Neural progenitor cell (in vitro differentiated cells): ENCODE measurements around the gene PORCN. TPM values are rescaled to one million over a fixed set of nuclear protein-coding genes. Genes with fewer than 3 reads are reported as not detected.
A peak's percentile ranks its signal among the peaks of the same experiment; 100 is the strongest.

Experiments used
- DNase-seq: peaks from one replicate; pipeline ENCODE4 v3.0.0-alpha.2; 2016; ENCODE audit warnings: low spot score
- H2AFZ ChIP-seq: fragments of 200-600 bp; sonication (generic); replicated peaks from 2 replicates; pipeline ENCODE4 v1.6.1; 2016; ENCODE audit warnings: antibody characterized with exemption
- H3F3A ChIP-seq: fragments of 200-600 bp; sonication (generic); 2 replicates; pipeline ENCODE4 v1.6.1; 2016; ENCODE audit warnings: antibody characterized with exemption, low read depth
- H3K27ac ChIP-seq: fragments of 200-600 bp; sonication (generic); 2 replicates; pipeline ENCODE4 v1.5.1; 2016; ENCODE audit warnings: mild to moderate bottlenecking
- H3K27me3 ChIP-seq: fragments of 200-600 bp; sonication (generic); 2 replicates; pipeline ENCODE4 v1.6.1; 2016; ENCODE audit warnings: mild to moderate bottlenecking, moderate library complexity
- H3K36me3 ChIP-seq: fragments of 200-600 bp; sonication (generic); 2 replicates; pipeline ENCODE4 v1.5.1; 2016
- H3K4me1 ChIP-seq: fragments of 200-600 bp; sonication (generic); 2 replicates; pipeline ENCODE4 v1.6.1; 2016; ENCODE audit warnings: mixed run types
- H3K4me2 ChIP-seq: fragments of 200-600 bp; sonication (generic); 2 replicates; pipeline ENCODE4 v1.6.1; 2016
- H3K4me3 ChIP-seq: fragments of 200-600 bp; sonication (generic); 2 replicates; pipeline ENCODE4 v1.5.1; 2016
- H3K79me2 ChIP-seq: fragments of 200-600 bp; sonication (generic); 2 replicates; pipeline ENCODE4 v1.6.1; 2016; ENCODE audit warnings: low read depth
- H3K9ac ChIP-seq: fragments of 200-600 bp; sonication (generic); 2 replicates; pipeline ENCODE4 v1.6.1; 2016
- H3K9me3 ChIP-seq: fragments of 200-600 bp; sonication (generic); 2 replicates; pipeline ENCODE4 v1.5.1; 2016; ENCODE audit warnings: low read depth
- H4K20me1 ChIP-seq: fragments of 200-600 bp; sonication (generic); 2 replicates; pipeline ENCODE4 v1.6.1; 2016; ENCODE audit warnings: low read depth
- H3K27ac Mint-ChIP-seq: 3 replicates; pipeline ENCODE4 v1.8.0; 2021; ENCODE audit warnings: mixed read lengths
- H3K27me3 Mint-ChIP-seq: 2 replicates; pipeline ENCODE4 v1.8.0; 2022; ENCODE audit warnings: low read depth, mild to moderate bottlenecking, inconsistent platforms, moderate library complexity, mixed read lengths; ENCODE audit not compliant: insufficient read depth
- H3K36me3 Mint-ChIP-seq: 3 replicates; pipeline ENCODE4 v1.8.0; 2021; ENCODE audit warnings: mixed read lengths
- H3K4me1 Mint-ChIP-seq: 3 replicates; pipeline ENCODE4 v1.8.0; 2021; ENCODE audit warnings: mixed read lengths
- H3K4me3 Mint-ChIP-seq: 3 replicates; pipeline ENCODE4 v1.8.0; 2021; ENCODE audit warnings: mild to moderate bottlenecking, moderate library complexity, mixed read lengths
- H3K9me3 Mint-ChIP-seq: 3 replicates; pipeline ENCODE4 v1.8.0; 2020; ENCODE audit warnings: mixed read lengths
- EZH2 ChIP-seq: fragments of 200-600 bp; sonication (generic); IDR thresholded peaks from 2 replicates; pipeline ENCODE4 v1.6.1; 2017; ENCODE audit warnings: antibody characterized with exemption, mild to moderate bottlenecking, moderate library complexity
- EZH2phosphoT487 ChIP-seq: fragments of 200-600 bp; sonication (generic); IDR thresholded peaks from 2 replicates; pipeline ENCODE4 v1.6.1; 2017; ENCODE audit warnings: antibody characterized with exemption
- total RNA-seq: library from RNA; depleted of rRNA; stranded (reverse); fragments of >200 nt; gene quantifications from 2 replicates; pipeline ENCODE4 v1.2.3, GENCODE V29; 2015; ENCODE audit warnings: low replicate concordance
- TF ChIP-seq, protein P1 (sequence below): fragments of 200-600 bp; sonication (generic); IDR thresholded peaks from 2 replicates; pipeline ENCODE4 v1.5.1; 2017; ENCODE audit warnings: antibody characterized with exemption, mild to moderate bottlenecking

PORCN gene
- total RNA-seq, 1 donor from 2014 or later, result 10.8 TPM

- H2AFZ ChIP-seq, result no peak overlapping the region
- H3K36me3 ChIP-seq, result no peaks in the 10 kb centered on the region
- no peak for DNase-seq
- Mint-ChIP-seq H3K4me1 (peaks cover 4% of the 10 kb centered on the region), H3K27ac (no peak overlapping the region), H3K27me3 (peaks cover 16% of the 10 kb centered on the region), H3K4me3 (no peak overlapping the region), H3K9me3 (peaks cover 21% of the 10 kb centered on the region), H3K36me3 (no peaks in the 10 kb centered on the region)
- H3K27ac ChIP-seq, result no peak overlapping the region
- H3K4me2 ChIP-seq, result no peak overlapping the region
- TF ChIP-seq EZH2phosphoT487, result no peak
- TF ChIP-seq, protein P1, sequence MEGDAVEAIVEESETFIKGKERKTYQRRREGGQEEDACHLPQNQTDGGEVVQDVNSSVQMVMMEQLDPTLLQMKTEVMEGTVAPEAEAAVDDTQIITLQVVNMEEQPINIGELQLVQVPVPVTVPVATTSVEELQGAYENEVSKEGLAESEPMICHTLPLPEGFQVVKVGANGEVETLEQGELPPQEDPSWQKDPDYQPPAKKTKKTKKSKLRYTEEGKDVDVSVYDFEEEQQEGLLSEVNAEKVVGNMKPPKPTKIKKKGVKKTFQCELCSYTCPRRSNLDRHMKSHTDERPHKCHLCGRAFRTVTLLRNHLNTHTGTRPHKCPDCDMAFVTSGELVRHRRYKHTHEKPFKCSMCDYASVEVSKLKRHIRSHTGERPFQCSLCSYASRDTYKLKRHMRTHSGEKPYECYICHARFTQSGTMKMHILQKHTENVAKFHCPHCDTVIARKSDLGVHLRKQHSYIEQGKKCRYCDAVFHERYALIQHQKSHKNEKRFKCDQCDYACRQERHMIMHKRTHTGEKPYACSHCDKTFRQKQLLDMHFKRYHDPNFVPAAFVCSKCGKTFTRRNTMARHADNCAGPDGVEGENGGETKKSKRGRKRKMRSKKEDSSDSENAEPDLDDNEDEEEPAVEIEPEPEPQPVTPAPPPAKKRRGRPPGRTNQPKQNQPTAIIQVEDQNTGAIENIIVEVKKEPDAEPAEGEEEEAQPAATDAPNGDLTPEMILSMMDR, result no peak
- TF ChIP-seq EZH2, result no peak
- no peaks in the 10 kb centered on the region for H3K79me2 ChIP-seq
- no peaks in the 10 kb centered on the region for H4K20me1 ChIP-seq
- no peak overlapping the region for H3K4me3 ChIP-seq
- no peaks in the 10 kb centered on the region for H3K9me3 ChIP-seq
- no peaks in the 10 kb centered on the region for H3F3A ChIP-seq
- H3K4me1 ChIP-seq, result no peaks in the 10 kb centered on the region
- no peaks in the 10 kb centered on the region for H3K27me3 ChIP-seq
- no peak overlapping the region for H3K9ac ChIP-seq
These were observed 48.2 kb upstream of the PORCN start for GRCh38 chrX:48460606-48461005.

- no peaks in the 10 kb centered on the region for H4K20me1 ChIP-seq
- no peaks in the 10 kb centered on the region for H3K36me3 Mint-ChIP-seq
- H3K36me3 ChIP-seq, result no peaks in the 10 kb centered on the region
- H3K4me2 ChIP-seq, result no peak overlapping the region
- no peaks in the 10 kb centered on the region for H3K79me2 ChIP-seq
- peaks cover 22% of the 10 kb centered on the region for H3K9me3 Mint-ChIP-seq
- H3K9me3 ChIP-seq, result no peaks in the 10 kb centered on the region
- no peak for TF ChIP-seq EZH2
- TF ChIP-seq, protein P1, result no peak
- no peak for TF ChIP-seq EZH2phosphoT487
- peaks cover 6% of the 10 kb centered on the region for H3K4me1 Mint-ChIP-seq
- no peak for DNase-seq
- no peak overlapping the region for H3K4me3 Mint-ChIP-seq
- no peak overlapping the region for H2AFZ ChIP-seq
- H3F3A ChIP-seq, result no peaks in the 10 kb centered on the region
- peaks cover 19% of the 10 kb centered on the region for H3K27me3 Mint-ChIP-seq
- no peak overlapping the region for H3K4me3 ChIP-seq
- no peaks in the 10 kb centered on the region for H3K4me1 ChIP-seq
- no peaks in the 10 kb centered on the region for H3K27me3 ChIP-seq
- no peak overlapping the region for H3K9ac ChIP-seq
- H3K27ac ChIP-seq, result no peak overlapping the region
- no peak overlapping the region for H3K27ac Mint-ChIP-seq
These were observed 47.0 kb upstream of the PORCN start for GRCh38 chrX:48461830-48462229.

GRCh38 chrX:48465336-48465933 lies 43.4 kb upstream of the PORCN start:
- H3K36me3 ChIP-seq, result no peaks in the 10 kb centered on the region
- TF ChIP-seq EZH2phosphoT487 (no peak), EZH2 (no peak)
- TF ChIP-seq, protein P1, result no peak
- no peak overlapping the region for H3K9ac ChIP-seq
- H3K4me3 Mint-ChIP-seq, result peak overlapping the region; percentile 64
- no peaks in the 10 kb centered on the region for H3K79me2 ChIP-seq
- peaks cover 20% of the 10 kb centered on the region for H3K27me3 Mint-ChIP-seq
- H3K9me3 ChIP-seq, result no peaks in the 10 kb centered on the region
- peaks cover 21% of the 10 kb centered on the region for H3K9me3 Mint-ChIP-seq
- peaks cover 15% of the 10 kb centered on the region for H3K4me1 Mint-ChIP-seq
- peak overlapping the region; percentile 23 for H3K27ac Mint-ChIP-seq
- H3K27me3 ChIP-seq, result no peaks in the 10 kb centered on the region
- no peaks in the 10 kb centered on the region for H3K4me1 ChIP-seq
- H4K20me1 ChIP-seq, result no peaks in the 10 kb centered on the region
- H3K27ac ChIP-seq, result no peak overlapping the region
- no peak overlapping the region for H2AFZ ChIP-seq
- H3K36me3 Mint-ChIP-seq, result no peaks in the 10 kb centered on the region
- DNase-seq, result no peak
- H3K4me2 ChIP-seq, result no peak overlapping the region
- no peaks in the 10 kb centered on the region for H3F3A ChIP-seq
- no peak overlapping the region for H3K4me3 ChIP-seq
